GM11168 (cell line): ENCODE data around the gene PODXL2.

Experiments
- in situ Hi-C: fragments of 300-500 bp; cut with MboI; formaldehyde crosslinking; loops from one replicate; pipeline ENCODE4 v1.12.0; 2022; ENCODE audit warnings: low sequenced_read_pairs; ENCODE audit not compliant: unreplicated experiment

Gene PODXL2

GRCh38 chr3:127716384-127716783, 87.4 kb downstream of the PODXL2 start:
- in situ Hi-C loops, result no loop called here

DNA sequence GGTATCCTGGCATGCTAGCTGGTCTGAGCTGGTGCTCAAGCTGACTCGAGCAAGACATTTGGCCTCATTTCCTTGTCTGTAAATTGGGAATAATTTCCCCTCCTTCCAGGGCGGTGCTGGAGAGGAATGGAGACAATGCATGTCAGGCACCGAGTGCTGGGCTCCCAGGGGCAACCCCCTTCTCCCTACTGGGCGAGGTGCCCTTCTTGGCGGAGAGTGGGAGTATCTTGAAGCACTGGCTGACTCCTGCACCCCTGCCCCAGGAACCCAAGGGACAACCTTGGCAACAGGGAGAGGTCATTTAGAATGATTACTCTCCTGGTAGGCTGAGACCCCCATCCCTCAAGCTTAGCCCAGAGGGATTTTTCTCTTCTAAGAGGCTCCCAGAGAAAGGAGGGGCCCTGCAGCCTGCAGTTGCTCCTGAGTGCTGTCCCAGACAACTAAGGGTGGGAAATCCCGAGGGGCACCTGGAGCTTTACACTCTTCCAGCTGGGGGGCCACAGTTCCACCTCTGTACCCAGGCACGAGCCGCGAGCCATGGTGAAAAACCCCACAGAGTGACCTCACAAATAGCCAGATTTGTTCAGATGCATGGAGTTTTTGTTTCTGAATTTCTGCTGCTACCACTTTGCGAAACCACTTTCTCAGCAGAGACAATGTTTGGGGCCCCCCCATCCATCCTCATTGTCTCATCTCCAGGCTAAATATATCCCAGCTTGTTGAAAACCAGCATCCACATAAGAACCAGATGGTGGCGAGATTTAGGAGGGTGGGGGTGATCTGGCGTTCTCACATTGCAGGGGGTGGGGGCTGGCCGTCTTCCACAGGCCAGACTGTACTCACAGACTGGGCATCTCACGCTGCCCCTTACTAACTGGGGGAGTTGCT, 88.6 kb downstream of the PODXL2 start:
- in situ Hi-C loops, result no loop called here

DNA sequence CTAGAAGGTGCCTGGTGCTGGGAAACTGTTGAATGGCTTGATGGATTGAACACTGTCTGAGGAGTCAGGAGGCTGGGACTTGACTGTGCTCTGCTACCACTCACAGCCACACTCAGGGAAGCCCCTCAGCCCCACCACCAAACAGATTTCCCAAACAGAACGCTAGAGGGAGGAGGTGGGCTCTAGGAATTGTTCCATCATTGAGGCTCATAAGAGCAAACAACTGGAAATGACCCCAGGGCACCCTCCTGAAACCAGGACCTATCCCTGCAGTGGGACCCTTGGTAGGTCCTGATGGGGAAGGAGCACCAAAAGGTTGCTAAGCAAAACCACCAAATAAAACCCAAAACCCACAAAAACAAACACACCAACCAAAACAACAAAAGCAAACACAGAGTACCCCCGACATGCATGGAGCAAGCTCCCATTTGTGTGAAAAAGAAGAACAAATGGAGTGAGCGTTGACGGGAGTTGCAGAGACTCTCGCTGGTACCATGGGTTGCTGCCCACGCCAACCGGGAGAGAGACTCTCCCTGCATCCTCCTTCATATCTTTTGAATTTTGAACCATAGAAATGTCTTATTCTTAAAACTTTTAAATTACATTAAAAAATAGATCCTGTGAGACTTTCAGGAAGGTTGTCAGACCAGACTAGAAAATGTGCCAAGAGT, 89.4 kb downstream of the PODXL2 start:
- in situ Hi-C loops, result no loop called here

DNA sequence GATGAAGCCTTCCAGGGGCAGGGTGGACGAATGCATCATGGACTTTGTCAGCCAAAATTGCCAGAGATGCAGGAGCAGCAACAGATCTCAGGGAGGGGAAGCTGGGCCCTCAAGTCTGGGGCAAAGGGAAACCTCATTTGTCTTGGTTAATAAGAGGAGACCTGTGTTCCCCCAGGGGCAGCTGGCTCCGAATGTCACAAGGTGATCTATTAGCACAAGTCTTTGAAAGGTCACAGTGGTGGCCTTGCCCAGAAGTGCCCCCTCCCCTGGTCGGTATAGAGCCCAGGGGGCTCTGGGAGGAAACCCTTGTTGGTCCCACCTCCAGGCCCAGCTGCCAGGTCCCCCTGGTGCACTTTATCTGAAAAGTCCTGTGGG, 89.9 kb downstream of the PODXL2 start:
- in situ Hi-C loops, result no loop called here

GRCh38 chr3:127719369-127719768, 90.4 kb downstream of the PODXL2 start:
- in situ Hi-C loops, result no loop called here

DNA sequence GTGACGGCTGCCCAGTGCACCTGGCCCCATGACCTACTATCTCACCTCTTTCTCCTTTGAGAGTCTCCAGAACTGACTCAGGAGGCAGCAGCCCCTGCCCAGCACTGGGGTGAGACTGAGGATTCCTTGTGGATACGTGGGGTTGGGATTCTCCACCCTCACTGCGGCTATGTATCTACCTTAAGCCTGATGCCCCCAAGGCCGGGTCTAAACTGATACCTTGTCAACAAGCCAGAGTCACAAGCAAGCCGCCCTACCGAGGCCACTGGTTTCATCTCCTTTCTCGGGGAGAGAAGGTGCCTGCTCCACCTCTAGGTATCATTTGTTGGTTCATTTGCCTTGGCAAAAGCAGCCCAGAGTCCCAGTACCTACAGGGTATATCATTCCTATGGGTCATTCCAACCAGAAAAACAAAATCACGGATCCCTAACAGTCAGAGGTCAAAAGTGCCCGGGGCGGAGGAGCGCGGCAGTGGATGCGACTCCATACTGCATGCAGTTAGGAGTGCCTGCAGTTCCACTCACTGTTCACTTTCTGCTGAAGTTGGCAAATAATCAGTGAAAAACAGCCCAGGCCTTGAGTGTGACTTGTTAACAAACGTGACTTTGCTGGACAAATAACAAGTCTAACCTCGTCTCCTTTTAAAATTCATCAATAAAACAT, 91.3 kb downstream of the PODXL2 start:
- in situ Hi-C loops, result no loop called here

DNA sequence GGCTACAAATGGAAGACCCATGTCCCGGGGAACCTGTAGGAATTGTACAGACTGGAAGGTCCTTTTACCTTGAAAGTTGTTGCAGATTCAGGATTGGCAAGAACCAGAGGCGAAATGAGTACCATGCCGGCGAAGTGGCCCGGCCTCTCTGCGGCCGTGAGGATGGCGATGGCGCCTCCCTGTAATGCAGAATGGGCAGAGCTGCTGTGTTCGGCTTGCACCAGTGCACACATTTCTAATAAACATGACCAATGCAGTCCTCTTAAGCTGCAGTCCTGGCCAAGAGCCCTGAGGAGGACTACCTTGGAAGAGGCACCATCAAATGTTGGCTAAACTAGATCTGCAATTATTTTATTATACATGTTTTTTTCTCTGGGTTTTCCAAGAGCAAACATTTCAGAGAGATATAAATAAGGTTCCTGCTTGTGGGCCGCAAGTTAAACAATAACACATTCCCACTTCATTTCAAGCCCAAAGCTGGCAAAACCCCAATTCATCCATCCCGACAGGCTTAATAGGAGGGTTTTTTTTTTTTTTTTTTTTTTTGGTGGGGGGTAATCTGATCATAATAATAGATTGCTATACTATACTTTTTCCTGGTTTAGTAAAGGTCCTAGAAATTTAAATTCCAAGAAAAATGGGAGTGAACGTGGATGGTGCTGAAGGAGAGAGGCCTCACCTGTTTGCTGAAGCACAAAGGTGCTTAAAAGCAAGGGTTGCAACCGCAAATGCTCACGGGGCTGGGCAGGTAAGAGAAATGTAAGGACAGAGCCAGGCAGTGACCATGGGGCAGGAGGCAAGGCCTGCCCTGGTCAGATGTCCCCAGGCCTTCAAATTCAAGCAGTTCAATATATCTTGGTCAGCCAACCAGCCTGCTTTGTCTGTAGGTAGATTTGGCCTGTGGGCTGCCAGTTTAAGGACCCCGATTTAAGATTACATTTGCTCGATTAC, 92.3 kb downstream of the PODXL2 start:
- in situ Hi-C loops, result no loop called here

- in situ Hi-C loops, result no loop called here
These were observed 93.3 kb downstream of the PODXL2 start for GRCh38 chr3:127722091-127722784.
